Hepatocyte (in vitro differentiated cells): ENCODE results near the gene TMEM121.

Experiments used
- EZH2 ChIP-seq: fragments of 200-600 bp; sonication (generic); IDR thresholded peaks from 2 replicates; pipeline ENCODE4 v1.6.1; 2016; ENCODE audit warnings: antibody characterized with exemption, mild to moderate bottlenecking, borderline replicate concordance
- TF ChIP-seq, protein P1 (sequence below): fragments of 200-600 bp; sonication (generic); IDR thresholded peaks from 2 replicates; pipeline ENCODE4 v1.5.1; 2016; ENCODE audit warnings: antibody characterized with exemption, mild to moderate bottlenecking; ENCODE audit not compliant: poor library complexity

DNA sequence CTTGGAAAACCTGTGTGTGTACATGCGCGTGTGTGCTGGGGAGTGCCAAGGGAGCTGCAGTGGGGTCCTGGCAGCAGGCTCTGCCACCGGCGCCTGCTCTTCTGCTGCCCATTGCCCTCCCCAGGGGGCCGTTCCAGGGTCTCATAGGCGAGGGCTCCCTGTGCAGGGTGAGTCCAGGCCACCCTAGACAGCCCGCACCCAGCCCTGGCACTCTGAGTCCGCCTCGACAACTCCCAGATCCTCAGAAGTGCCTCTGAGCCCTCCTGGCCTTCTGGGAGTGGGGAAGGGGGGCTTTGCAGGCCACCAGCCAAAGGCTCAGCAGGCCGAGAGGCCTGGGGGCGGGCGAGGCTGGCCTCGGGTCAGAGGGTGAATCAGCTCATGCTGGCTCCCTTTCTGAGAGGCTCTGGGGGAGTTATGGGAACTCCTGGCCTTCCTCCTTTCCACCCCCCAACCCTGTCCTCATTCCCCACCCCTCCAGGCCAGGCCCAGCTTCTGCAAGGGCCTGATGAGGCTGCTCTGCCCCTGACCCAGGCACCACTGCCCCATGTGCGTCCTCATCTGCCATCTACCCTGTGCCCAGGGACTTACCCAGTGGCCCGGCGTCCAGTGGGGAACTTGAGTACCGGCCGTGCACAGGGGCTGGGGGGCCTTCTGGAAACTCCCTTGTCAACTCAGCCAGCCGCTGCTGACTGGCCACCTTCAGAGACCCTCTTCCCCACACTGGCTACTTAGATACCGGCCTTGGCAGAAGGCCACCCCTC is 37.4 kb upstream of the TMEM121 start:
- TF ChIP-seq, protein P1, sequence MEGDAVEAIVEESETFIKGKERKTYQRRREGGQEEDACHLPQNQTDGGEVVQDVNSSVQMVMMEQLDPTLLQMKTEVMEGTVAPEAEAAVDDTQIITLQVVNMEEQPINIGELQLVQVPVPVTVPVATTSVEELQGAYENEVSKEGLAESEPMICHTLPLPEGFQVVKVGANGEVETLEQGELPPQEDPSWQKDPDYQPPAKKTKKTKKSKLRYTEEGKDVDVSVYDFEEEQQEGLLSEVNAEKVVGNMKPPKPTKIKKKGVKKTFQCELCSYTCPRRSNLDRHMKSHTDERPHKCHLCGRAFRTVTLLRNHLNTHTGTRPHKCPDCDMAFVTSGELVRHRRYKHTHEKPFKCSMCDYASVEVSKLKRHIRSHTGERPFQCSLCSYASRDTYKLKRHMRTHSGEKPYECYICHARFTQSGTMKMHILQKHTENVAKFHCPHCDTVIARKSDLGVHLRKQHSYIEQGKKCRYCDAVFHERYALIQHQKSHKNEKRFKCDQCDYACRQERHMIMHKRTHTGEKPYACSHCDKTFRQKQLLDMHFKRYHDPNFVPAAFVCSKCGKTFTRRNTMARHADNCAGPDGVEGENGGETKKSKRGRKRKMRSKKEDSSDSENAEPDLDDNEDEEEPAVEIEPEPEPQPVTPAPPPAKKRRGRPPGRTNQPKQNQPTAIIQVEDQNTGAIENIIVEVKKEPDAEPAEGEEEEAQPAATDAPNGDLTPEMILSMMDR = no peak
- no peak for TF ChIP-seq EZH2
